HCT116 (cell line): ENCODE measurements around the gene EEF2. TPM values are rescaled to one million over a fixed set of nuclear protein-coding genes. Genes with fewer than 3 reads are reported as not detected.

Experiments
- ATAC-seq: fragments of 200-7000 bp; cut with Tn5 transposase; 2 replicates; pipeline ENCODE4 v1.9.1; 2020; ENCODE audit warnings: mild to moderate bottlenecking, moderate library complexity
- BruUV-seq: library from RNA; stranded (reverse); fragments of 400-500 nt; replicated peaks from 2 replicates; lab custom pipeline; 2021; lab: Mats Ljungman, UMichigan
- CTCF ChIA-PET: fragments of 300-600 bp; sonication (Branson Sonifier 250); formaldehyde crosslinking; loops from one replicate; lab custom pipeline; 2021; ENCODE audit warnings: antibody characterized with exemption; lab: Charles Lee
- POLR2A ChIA-PET: fragments of 300-600, 350-600 bp; sonication (Branson Sonifier 250); formaldehyde crosslinking; loops from one replicate; lab custom pipeline; 2021; ENCODE audit warnings: antibody characterized with exemption; lab: Charles Lee
- RAD21 ChIA-PET, 2 experiments: fragments of 300-600 bp; sonication (Branson Sonifier 250); formaldehyde crosslinking; loops; one replicate each; lab custom pipeline; 2023; ENCODE audit warnings: low total read pairs in 2 of 2; ENCODE audit not compliant: uncharacterized antibody in 2 of 2, unreplicated experiment in 2 of 2, low non-redundant PET in 1 of 2; lab: Charles Lee
- DNase-seq: peaks from one replicate; pipeline ENCODE4 v3.0.0-alpha.2; 2010; ENCODE audit warnings: low read depth, low spot score
- H2AFZ ChIP-seq: fragments of 200-600 bp; shearing (Covaris generic), sonication (generic); 2 replicates; pipeline ENCODE4 v1.6.1; 2017; ENCODE audit warnings: low read depth, mixed run types, mixed read lengths, antibody characterized with exemption, low read length; ENCODE audit not compliant: poor library complexity, severe bottlenecking
- H3K27ac ChIP-seq: 2 replicates; pipeline ENCODE4 v1.5.1; 2012; ENCODE audit warnings: low read depth, low read length
- H3K27me3 ChIP-seq: fragments of 200-600 bp; sonication (generic); 2 replicates; pipeline ENCODE4 v1.6.1; 2016; ENCODE audit warnings: mixed run types, low read length, mixed read lengths; ENCODE audit not compliant: insufficient read depth
- H3K36me3 ChIP-seq, 2 experiments: fragments of 200-500 bp in 1 of 2; fragments of 200-600 bp in 1 of 2; sonication (Bioruptor generic) in 1 of 2; sonication (generic) in 1 of 2; 2 replicates each; pipeline versions ENCODE4 v1.5.1 to v1.6.1; 2014 to 2016; ENCODE audit warnings: low read length in 2 of 2, inconsistent platforms in 1 of 2, mixed read lengths in 1 of 2, mixed run types in 1 of 2; ENCODE audit not compliant: insufficient read depth in 2 of 2, control insufficient read depth in 1 of 2
- H3K4me1 ChIP-seq, 2 experiments: fragments of 200-600 bp in 1 of 2; sonication (generic) in 1 of 2; 2 replicates each; pipeline versions ENCODE4 v1.5.1 to v1.6.1; 2012 to 2017; ENCODE audit warnings: low read length in 2 of 2, inconsistent platforms in 1 of 2, mild to moderate bottlenecking in 1 of 2, mixed read lengths in 1 of 2, mixed run types in 1 of 2, moderate library complexity in 1 of 2; ENCODE audit not compliant: insufficient read depth in 2 of 2, control insufficient read depth in 1 of 2
- H3K4me2 ChIP-seq: fragments of 200-600 bp; sonication (generic); 2 replicates; pipeline ENCODE4 v1.6.1; 2017; ENCODE audit warnings: mixed run types, low read length, mixed read lengths
- H3K4me3 ChIP-seq, 2 experiments: fragments of 200-600 bp in 1 of 2; sonication (generic) in 1 of 2; replicated peaks in 1 of 2; 2 replicates each; pipeline ENCODE4 v1.5.1; 2011 to 2016; ENCODE audit warnings: low read length in 2 of 2, control low read depth in 1 of 2, low read depth in 1 of 2, mild to moderate bottlenecking in 1 of 2, mixed read lengths in 1 of 2, mixed run types in 1 of 2
- H3K79me2 ChIP-seq: fragments of 200-600 bp; sonication (generic); 2 replicates; pipeline ENCODE4 v1.6.1; 2017; ENCODE audit warnings: mild to moderate bottlenecking, mixed run types, low read length, moderate library complexity, mixed read lengths; ENCODE audit not compliant: insufficient read depth
- H3K9ac ChIP-seq: fragments of 200-600 bp; sonication (generic); 2 replicates; pipeline ENCODE4 v1.6.1; 2016; ENCODE audit warnings: low read length, mixed read lengths
- H3K9me2 ChIP-seq: fragments of 200-600 bp; sonication (generic), shearing (Covaris generic); 2 replicates; pipeline ENCODE4 v1.6.1; 2017; ENCODE audit warnings: mixed run types, mild to moderate bottlenecking, moderate library complexity; ENCODE audit not compliant: insufficient read depth
- H3K9me3 ChIP-seq, 2 experiments: fragments of 200-500 bp in 1 of 2; fragments of 200-600 bp in 1 of 2; sonication (Bioruptor generic) in 1 of 2; sonication (generic) in 1 of 2; 2 replicates each; pipeline ENCODE4 v1.6.1; 2014 to 2017; ENCODE audit warnings: low read length in 2 of 2, mixed read lengths in 2 of 2, inconsistent platforms in 1 of 2, low read depth in 1 of 2, mild to moderate bottlenecking in 1 of 2, mixed run types in 1 of 2, moderate library complexity in 1 of 2; ENCODE audit not compliant: control insufficient read depth in 1 of 2, insufficient read depth in 1 of 2
- H4K20me1 ChIP-seq: fragments of 200-600 bp; sonication (generic), shearing (Covaris generic); 2 replicates; pipeline ENCODE4 v1.6.1; 2017; ENCODE audit warnings: mixed run types, mild to moderate bottlenecking, moderate library complexity; ENCODE audit not compliant: insufficient read depth
- CBX3 ChIP-seq: IDR thresholded peaks from 2 replicates; pipeline ENCODE4 v1.6.1; 2012; ENCODE audit warnings: low read depth
- CEBPB ChIP-seq: IDR thresholded peaks from 2 replicates; pipeline ENCODE4 v1.6.1; 2012; ENCODE audit warnings: low read depth
- CTCF ChIP-seq, 3 experiments: fragments of 200-600 bp in 1 of 3; sonication (generic) in 1 of 3; IDR thresholded peaks in 2 of 3; conservative IDR thresholded peaks in 1 of 3; 2 replicates each; pipeline ENCODE4 v1.5.1; 2012 to 2017; ENCODE audit warnings: low read depth in 2 of 3, low read length in 2 of 3, antibody characterized with exemption in 1 of 3, borderline replicate concordance in 1 of 3, control low read depth in 1 of 3, mild to moderate bottlenecking in 1 of 3, mixed read lengths in 1 of 3, mixed run types in 1 of 3, moderate library complexity in 1 of 3; ENCODE audit not compliant: insufficient read depth in 1 of 3
- EGR1 ChIP-seq: IDR thresholded peaks from 2 replicates; pipeline ENCODE4 v1.6.1; 2012; ENCODE audit warnings: low read depth
- ELF1 ChIP-seq: IDR thresholded peaks from 2 replicates; pipeline ENCODE4 v1.6.1; 2012; ENCODE audit warnings: low read depth, borderline replicate concordance
- FOSL1 ChIP-seq: IDR thresholded peaks from 2 replicates; pipeline ENCODE4 v1.6.1; 2012; ENCODE audit warnings: low read depth
- JUND ChIP-seq: IDR thresholded peaks from 2 replicates; pipeline ENCODE4 v1.6.1; 2012
- POLR2A ChIP-seq: IDR thresholded peaks from 2 replicates; pipeline ENCODE4 v1.7.0; 2011; ENCODE audit warnings: borderline replicate concordance; ENCODE audit not compliant: insufficient read depth, insufficient read length; ENCODE audit errors: extremely low read depth
- POLR2AphosphoS5 ChIP-seq: IDR thresholded peaks from 2 replicates; pipeline ENCODE4 v1.6.1; 2011; ENCODE audit warnings: mild to moderate bottlenecking, low read depth, low read length, moderate library complexity
- RAD21 ChIP-seq: IDR thresholded peaks from 2 replicates; pipeline ENCODE4 v1.6.1; 2012; ENCODE audit warnings: low read depth, mild to moderate bottlenecking
- REST ChIP-seq: IDR thresholded peaks from 2 replicates; pipeline ENCODE4 v1.6.1; 2012; ENCODE audit warnings: low read depth
- SIN3A ChIP-seq: IDR thresholded peaks from 2 replicates; pipeline ENCODE4 v1.6.1; 2012; ENCODE audit warnings: low read depth
- SRF ChIP-seq: IDR thresholded peaks from 2 replicates; pipeline ENCODE4 v1.6.1; 2012; ENCODE audit warnings: low read depth
- TCF7L2 ChIP-seq: IDR thresholded peaks from 2 replicates; pipeline ENCODE4 v1.7.0; 2011; ENCODE audit warnings: borderline replicate concordance, inconsistent platforms; ENCODE audit not compliant: insufficient read depth, insufficient read length; ENCODE audit errors: extremely low read depth
- YY1 ChIP-seq: IDR thresholded peaks from 2 replicates; pipeline ENCODE4 v1.6.1; 2011; ENCODE audit warnings: low read length, low read depth, moderate library complexity, mild to moderate bottlenecking; ENCODE audit not compliant: insufficient replicate concordance; ENCODE audit errors: extremely low read depth
- ZFX ChIP-seq: fragments of 450-650 bp; IDR thresholded peaks from 2 replicates; pipeline ENCODE4 v1.6.1; 2017
- ZNF274 ChIP-seq: fragments of 200-500 bp; sonication (Bioruptor generic); IDR thresholded peaks from 2 replicates; pipeline ENCODE4 v1.6.1; 2014; ENCODE audit warnings: mild to moderate bottlenecking, low read depth, low read length, inconsistent platforms
- intact Hi-C: fragments of 100-400 bp; cut with micrococcal nuclease; formaldehyde crosslinking; loops from 2 replicates; pipeline ENCODE4 v1.10.0; 2022
- total RNA-seq: library from RNA; stranded (reverse); gene quantifications from one replicate; pipeline ENCODE4 v1.2.1, GENCODE V29; 2021; ENCODE audit not compliant: unreplicated experiment
- TF ChIP-seq, protein P1 (sequence below): IDR thresholded peaks from 2 replicates; pipeline ENCODE4 v1.6.1; 2011; ENCODE audit warnings: mild to moderate bottlenecking, low read length, moderate library complexity; ENCODE audit not compliant: insufficient replicate concordance; ENCODE audit errors: extremely low read depth
- TF ChIP-seq, protein P2 (sequence below): IDR thresholded peaks from 2 replicates; pipeline ENCODE4 v1.6.1; 2012

Gene EEF2
- total RNA-seq, 1 experiment from 2014 or later: 3,796 TPM

DNA sequence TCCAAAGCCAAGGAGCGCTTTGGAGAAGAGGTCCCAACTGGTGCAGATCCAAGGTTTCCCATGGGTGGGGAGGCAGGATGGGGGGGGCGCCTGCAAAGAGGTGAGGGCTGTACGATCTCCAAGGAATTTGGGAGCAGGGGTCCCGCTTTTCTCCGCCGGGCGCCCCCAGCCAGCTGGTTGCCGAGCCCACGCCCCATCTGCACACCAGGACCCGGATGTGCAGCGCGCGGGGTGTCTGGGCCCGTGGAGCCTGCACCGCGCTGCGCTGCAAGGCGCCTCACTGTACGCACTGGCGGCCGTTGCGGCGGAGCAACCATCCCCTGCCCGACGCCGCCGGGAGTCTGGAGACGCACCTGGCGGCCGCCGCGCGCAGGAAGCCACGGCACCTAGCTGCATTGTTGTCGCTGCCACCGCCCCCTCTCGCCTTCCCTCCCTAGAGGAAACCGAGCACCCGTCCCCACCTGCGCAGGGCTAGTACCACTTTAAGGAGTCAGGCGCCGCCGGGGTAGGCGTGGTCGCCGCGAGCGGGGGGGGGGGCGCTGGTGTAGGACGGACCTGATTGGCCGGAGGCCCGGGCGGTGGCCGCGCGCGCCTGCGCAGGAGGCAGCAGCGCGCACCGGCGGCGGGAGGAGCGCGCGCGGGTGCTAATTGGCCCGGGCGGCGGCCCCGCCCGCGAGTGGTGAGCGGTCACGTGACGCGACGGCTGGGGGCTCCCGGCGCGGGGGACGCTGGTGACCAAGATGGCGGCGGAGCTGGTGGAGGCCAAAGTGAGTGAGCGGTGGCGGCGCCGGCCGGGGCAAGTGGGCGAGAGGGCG is 22.0 kb upstream of the EEF2 start, which contains the start of gene PIAS4:
Gene PIAS4 (plus strand): TSS at position 716 of the 815 bp plus-strand sequence. CDS start 25 bp downstream, at position 741.
- Histone ChIP-seq H4K20me1 (0 out of 2 replicates have a peak, but pooled peaks cover 4% of the 10 kb centered on the region), H3K9me2 (no peaks in the 10 kb centered on the region), H3K4me2 (peak within 1 kb of the TSS; percentile 94), H3K36me3 (no peaks in the 10 kb centered on the region; a peak in 1 of 4 replicates), H3K4me1 (peaks cover 7 to 14% of the 10 kb centered on the region in 2 experiments; a peak in 3 of 4 replicates), H3K79me2 (peaks cover 41% of the 10 kb centered on the region), H3K27me3 (no peaks in the 10 kb centered on the region), H3K9me3 (no peaks in the 10 kb centered on the region), H2AFZ (no peak within 1 kb of the TSS), H3K9ac (peak within 1 kb of the TSS; percentile 82), H3K27ac (peak within 1 kb of the TSS; percentile 94), H3K4me3 (peak within 1 kb of the TSS; percentile 94 to 98)
- RAD21 ChIA-PET: no interaction called here
- CTCF ChIA-PET: interaction anchor here (1.0 to 2.1 kb wide), 5 partner anchors 11 to 158 kb away, joined by 3 to 10 read pairs (median 4); no protein-coding TSS in a partner anchor
- POLR2A ChIA-PET: interaction anchor here (0.7 to 2.1 kb wide), 5 partner anchors 10 to 22 kb away, joined by 3 to 8 read pairs (median 4); partner anchors contain the start of gene EEF2
- DNase-seq: peak; percentile 88
- intact Hi-C loops: no loop called here
- TSS peak; percentile 86 for BruUV-seq
- peak; percentile 93 for ATAC-seq
- TF ChIP-seq CBX3: no peak
- TF ChIP-seq, protein P1, sequence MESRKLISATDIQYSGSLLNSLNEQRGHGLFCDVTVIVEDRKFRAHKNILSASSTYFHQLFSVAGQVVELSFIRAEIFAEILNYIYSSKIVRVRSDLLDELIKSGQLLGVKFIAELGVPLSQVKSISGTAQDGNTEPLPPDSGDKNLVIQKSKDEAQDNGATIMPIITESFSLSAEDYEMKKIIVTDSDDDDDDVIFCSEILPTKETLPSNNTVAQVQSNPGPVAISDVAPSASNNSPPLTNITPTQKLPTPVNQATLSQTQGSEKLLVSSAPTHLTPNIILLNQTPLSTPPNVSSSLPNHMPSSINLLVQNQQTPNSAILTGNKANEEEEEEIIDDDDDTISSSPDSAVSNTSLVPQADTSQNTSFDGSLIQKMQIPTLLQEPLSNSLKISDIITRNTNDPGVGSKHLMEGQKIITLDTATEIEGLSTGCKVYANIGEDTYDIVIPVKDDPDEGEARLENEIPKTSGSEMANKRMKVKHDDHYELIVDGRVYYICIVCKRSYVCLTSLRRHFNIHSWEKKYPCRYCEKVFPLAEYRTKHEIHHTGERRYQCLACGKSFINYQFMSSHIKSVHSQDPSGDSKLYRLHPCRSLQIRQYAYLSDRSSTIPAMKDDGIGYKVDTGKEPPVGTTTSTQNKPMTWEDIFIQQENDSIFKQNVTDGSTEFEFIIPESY: no peak
- TF ChIP-seq EGR1: no peak; the same call in 1 of the 2 replicates
- no peak for TF ChIP-seq FOSL1
- no peak for TF ChIP-seq ZNF274
- no peak for TF ChIP-seq CTCF (IDR thresholded peaks at IDR 0.05 in 2 of 3, conservative IDR thresholded peaks at IDR 0.05 in 1 of 3; ENCODE audit: borderline replicate concordance in 1 of 3, insufficient read depth in 1 of 3, low read depth in 2 of 3, low read length in 2 of 3)
- no peak for TF ChIP-seq RAD21
- TF ChIP-seq, protein P2, sequence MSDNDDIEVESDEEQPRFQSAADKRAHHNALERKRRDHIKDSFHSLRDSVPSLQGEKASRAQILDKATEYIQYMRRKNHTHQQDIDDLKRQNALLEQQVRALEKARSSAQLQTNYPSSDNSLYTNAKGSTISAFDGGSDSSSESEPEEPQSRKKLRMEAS: peak; percentile 91
- TF ChIP-seq JUND: no peak
- peak; percentile 94 for TF ChIP-seq YY1
- peak; percentile 94; the same call in 1 of the 2 replicates for TF ChIP-seq SIN3A
- TF ChIP-seq ELF1: no peak
- no peak for TF ChIP-seq REST
- peak; percentile 84; the same call in 1 of the 2 replicates for TF ChIP-seq ZFX
- TF ChIP-seq CEBPB: no peak
- no peak for TF ChIP-seq TCF7L2
- TF ChIP-seq SRF: no peak
- peak; percentile 54 for TF ChIP-seq POLR2A
- TF ChIP-seq POLR2AphosphoS5: peak; percentile 72
